Thyroid gland (tissue), 4 donors: ENCODE measurements around the gene PFDN6.

ENCODE experiments used
- POLR2A ChIP-seq, 2 donors: fragments of 450-650 bp; IDR thresholded peaks; one replicate each; pipeline ENCODE4 v1.6.1; 2017; ENCODE audit warnings: antibody characterized with exemption in 2 of 2, mild to moderate bottlenecking in 2 of 2, moderate library complexity in 1 of 2
- TF ChIP-seq, protein P1 (sequence below), 6 experiments: fragments of 200-600 bp in 3 of 6; fragments of 450-650 bp in 3 of 6; sonication (generic) in 3 of 6; IDR thresholded peaks; one replicate each; pipeline ENCODE4 v1.5.1; 2016 to 2019; ENCODE audit warnings: antibody characterized with exemption in 6 of 6, mild to moderate bottlenecking in 2 of 6, inconsistent platforms in 1 of 6, moderate library complexity in 1 of 6

DNA sequence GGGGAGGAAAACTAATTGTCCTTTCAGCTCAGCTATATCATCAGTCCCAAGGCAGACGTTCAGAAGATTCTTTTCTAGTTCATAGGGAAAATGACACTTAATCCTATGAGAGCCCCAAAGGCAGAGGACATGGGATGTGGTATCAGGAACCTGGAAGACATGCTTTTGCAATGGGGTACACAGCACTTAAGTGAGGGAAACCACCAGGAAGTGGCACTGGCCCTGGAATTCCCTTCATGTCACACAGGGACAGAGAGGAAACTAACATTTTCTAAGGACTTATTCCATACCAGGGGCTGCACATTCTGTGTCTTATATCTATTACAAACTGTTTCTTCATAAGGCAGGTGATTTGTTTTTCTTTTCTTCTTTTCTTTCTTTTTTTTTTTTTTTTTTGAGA lies 45.9 kb upstream of the PFDN6 start:
- TF ChIP-seq, protein P1, sequence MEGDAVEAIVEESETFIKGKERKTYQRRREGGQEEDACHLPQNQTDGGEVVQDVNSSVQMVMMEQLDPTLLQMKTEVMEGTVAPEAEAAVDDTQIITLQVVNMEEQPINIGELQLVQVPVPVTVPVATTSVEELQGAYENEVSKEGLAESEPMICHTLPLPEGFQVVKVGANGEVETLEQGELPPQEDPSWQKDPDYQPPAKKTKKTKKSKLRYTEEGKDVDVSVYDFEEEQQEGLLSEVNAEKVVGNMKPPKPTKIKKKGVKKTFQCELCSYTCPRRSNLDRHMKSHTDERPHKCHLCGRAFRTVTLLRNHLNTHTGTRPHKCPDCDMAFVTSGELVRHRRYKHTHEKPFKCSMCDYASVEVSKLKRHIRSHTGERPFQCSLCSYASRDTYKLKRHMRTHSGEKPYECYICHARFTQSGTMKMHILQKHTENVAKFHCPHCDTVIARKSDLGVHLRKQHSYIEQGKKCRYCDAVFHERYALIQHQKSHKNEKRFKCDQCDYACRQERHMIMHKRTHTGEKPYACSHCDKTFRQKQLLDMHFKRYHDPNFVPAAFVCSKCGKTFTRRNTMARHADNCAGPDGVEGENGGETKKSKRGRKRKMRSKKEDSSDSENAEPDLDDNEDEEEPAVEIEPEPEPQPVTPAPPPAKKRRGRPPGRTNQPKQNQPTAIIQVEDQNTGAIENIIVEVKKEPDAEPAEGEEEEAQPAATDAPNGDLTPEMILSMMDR (IDR thresholded peaks at IDR 0.05) = no peak
- no peak for TF ChIP-seq POLR2A (IDR thresholded peaks at IDR 0.05)
